Stimulated activated CD4-positive, alpha-beta T cell treated with anti-CD3 and anti-CD28 coated beads, Interleukin-1b, Interleukin-23, amount 100 ng/mL, for 4 hours (primary cell): ENCODE data around the gene TSPAN5.
"Not testable (repeated sequence)": the region's sequence is repeated elsewhere in the genome, so short reads cannot be mapped to it uniquely, and the experiment has no call there.

Experiments
- DNase-seq, 2 donors: peaks; one replicate each; pipeline ENCODE4 v3.0.0-alpha.2; 2020; ENCODE audit warnings: low read depth in 2 of 2

TSPAN5 gene

DNA sequence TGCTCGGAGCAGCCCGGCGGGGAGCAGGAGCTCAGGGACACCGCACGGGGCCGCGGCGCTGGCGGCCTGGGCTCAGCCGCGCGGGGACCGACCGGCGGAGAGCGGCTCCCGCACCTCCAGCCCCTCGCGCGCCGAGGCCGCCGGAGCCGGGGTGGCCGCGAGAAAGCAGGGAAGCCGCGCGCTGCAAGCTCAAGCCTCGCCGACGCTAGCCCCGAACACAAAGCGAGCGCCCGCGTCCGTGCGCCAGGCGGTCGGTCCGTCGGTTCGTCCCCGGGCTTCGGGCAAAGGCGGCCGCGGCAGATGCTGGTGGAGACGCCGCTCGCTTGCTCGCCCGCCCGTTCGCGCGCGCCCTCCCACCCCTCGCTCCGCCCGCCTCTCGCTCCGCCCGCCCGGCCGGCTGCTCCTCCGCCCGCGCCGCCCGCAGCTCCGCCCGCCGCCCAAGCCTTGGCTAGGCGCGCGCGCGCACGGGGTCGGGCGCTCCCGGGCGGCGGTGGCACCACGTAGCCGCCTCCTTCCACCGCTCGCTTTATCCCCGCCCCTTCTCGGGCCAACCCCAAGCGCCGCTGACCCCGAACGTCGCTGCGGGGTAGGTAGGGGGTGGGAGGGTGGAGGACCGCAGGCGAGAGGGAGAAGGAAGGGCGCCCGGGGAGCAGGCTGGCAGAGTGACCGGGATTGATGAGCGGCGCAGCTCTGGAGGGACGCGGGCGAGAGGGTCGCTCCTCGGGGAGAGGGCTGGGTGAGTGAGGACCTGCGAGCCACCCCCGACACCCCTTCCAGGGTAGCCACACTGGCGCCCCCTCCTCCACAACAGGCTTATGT is at the start of gene TSPAN5:
Gene TSPAN5, minus strand, starts transcription at position 325 of the 819 bp plus-strand sequence.
- DNase-seq: peak; percentile 81 to 86

DNA sequence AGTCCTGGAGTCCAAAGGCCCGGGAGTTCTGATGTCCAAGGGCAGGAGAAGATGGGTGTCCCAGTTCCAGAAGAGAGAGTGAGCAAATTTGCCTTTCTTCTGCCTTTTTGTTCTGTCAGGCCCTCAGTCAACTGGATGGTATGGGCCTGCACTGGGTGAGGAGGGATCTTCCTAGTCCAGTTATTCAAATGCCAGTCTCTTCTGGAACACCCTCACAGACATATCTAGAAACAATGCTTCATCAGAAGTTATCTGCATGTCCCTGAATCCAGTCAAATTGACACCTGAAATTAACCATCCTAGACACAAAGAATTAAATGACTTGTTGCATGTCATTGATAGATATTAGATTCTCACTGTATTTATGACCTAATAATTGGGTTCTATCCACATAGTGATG is 48.5 kb upstream of the TSPAN5 start:
- DNase-seq: no peak

GRCh38 chr4:98706200-98706813 is 47.9 kb upstream of the TSPAN5 start:
- no peak for DNase-seq

DNA sequence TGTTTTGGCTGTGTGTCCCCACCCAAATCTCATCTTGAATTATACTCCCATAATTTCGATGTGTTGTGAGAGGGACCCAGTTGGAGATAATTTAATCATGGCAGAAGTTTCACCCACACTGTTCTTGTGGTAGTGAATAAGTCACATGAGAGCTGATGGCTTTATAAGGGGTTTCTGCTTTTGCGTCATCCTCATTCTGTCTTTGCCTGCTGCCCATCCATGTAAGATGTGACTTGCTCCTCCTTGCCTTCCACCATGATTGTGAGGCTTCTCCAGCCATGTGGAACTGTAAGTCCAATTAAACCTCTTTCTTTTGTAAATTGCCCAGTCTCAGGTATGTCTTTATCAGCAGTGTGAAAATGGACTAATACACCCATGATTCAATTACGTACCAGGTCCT is 47.2 kb upstream of the TSPAN5 start:
- DNase-seq: not testable (repeated sequence)

DNA sequence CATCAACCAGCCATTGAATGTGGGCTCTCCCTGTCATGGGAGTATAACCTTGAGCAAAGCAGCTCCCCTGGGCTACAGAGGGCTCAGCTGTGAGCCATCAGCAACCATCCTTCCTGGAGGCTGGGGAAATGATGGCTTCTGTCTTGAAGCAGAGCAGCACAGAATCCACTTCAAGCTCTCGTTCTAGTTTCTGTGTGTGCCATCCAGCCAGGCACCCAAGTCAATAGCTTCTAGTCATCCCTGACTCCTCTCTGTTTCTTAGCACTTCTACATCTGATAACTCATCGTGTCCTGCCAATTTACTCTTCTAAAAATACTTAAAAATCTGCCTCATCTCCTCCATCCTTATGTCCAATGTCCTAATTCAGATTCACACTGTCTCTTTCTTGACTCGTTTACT is 42.2 kb upstream of the TSPAN5 start:
- no peak for DNase-seq

DNA sequence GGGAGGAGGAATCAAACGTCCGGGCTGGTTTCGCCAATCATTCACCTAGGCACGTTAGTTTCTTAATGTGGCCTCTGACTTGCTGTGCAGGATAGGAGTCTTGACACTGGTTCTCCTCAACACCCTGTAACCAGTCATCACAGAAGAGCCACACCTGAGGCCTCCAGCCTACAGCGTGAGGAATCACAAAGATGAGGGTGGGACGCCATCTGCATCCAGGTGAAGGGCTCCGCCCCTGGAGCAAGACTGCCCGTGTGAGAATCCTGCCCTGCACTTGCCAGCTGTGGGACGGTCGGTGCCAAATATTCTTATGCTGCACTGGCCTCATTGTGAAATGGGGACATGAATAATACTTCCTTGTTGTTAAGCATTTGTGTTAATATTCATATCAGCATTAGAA is 35.7 kb upstream of the TSPAN5 start:
- no peak for DNase-seq

DNA sequence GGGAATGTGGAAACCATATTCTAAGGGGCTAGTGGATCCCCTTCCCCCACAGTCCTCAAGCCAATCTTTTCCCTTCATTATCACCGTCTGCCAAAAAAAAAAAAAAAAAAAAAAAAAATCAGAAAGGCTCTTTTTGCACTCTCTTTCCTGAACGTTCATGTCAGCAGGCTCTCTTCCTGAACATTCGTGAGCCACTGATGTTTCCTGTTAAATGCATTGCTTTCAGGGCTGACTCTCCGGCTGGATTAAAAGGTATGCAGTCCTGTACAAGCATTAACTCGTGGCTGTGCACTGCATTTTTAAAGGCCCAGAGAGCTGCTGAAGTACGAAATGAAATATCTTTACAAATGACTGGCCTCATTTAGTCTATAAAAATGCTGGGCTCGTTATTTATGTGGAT is 34.0 kb upstream of the TSPAN5 start:
- DNase-seq: no peak

DNA sequence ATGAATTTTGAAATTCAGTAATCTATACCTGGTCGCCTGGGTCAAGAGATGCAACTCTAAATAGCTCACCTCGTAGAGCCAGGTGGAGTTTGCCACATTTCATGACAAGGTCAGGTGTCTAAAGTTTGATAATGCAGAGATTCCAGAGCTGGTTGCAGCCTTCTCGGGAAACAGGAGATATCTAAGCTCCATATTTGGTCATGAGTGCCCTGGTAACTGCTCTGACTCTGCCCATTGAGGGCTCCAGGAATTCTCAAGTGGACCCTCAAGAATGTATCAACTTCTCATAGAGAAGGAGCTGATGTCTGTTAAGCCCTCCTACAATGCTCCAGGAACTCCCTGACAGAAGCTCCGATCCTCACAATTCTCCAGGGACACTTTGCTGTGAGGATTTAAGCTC is 33.2 kb upstream of the TSPAN5 start:
- DNase-seq: no peak

DNA sequence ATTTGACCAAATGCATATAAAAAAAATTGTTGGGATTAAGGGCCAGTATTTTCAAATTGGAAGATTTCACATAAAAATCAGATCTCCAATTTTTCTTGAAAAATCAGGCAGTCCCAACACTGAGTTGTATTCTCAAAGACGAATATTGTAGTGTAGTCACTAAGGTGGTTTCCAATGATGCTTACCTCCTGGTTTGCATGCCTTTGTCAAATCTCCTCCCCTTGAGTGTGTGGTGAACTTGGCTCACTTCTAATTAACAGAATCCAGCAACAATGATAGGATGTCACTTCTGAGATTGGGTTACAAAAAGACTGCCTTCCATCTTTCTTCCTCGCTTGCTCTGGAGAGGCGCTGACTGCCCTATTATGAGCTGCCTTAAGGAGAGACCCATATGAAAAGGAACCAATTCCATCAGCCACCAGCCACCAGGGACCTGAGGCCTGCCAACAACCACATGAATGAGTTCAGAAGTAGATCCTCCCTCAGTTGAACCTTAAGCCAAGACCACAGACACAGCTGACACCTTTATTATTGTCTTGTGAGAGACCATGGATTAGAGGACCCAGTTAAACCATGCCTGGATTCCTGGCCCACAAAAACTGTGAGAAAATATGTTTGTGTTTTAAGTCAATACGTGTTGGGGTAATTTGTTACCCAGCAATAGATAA is 31.2 kb upstream of the TSPAN5 start:
- DNase-seq: no peak

GRCh38 chr4:98688411-98689290 is 30.2 kb upstream of the TSPAN5 start:
- DNase-seq: peak in 1 of 2 donors; percentile 12

DNA sequence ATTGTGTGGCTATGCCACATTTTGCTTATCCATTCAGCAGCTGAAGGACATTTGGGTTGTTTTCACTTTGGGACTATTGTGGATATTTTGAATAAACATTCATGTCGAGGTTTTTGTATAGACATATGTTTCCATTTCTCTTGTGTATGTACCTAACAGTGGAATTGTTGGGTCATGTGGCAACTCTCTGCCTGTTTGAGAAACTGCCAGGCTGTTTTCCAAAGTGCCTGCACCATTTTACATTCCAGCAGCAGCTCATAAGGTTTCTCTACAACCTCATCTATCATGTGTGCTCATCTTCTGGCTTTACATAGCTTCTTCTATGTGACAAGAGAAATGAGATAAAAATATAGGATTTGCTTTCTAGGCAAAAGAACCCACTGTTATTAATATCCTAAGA is 29.5 kb upstream of the TSPAN5 start:
- DNase-seq: no peak

DNA sequence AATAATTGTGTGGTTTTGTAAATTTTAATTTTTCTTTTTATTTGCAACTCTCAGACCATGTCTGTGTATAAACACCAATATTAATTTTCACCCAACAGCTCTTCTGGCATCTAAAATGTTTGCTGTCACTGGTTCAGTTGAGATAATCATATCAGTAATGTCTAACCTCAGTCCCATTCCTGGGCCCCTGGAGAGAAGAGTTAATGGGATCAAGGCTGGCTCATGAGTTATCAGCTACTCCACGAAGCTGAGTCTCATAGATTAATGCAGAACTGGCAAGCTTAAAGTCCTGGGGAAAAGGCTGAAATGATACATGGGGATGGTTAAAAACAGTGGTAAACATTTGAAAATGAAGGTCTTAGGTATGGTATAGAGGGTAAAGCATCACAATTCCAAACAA is 28.4 kb upstream of the TSPAN5 start:
- no peak for DNase-seq

- no peak for DNase-seq
Measured at GRCh38 chr4:98686043-98686707, 27.8 kb upstream of the TSPAN5 start.

- DNase-seq: no peak
Measured at GRCh38 chr4:98685225-98686042, 27.0 kb upstream of the TSPAN5 start.

- DNase-seq: no peak
Measured at GRCh38 chr4:98682719-98683118, 24.3 kb upstream of the TSPAN5 start.

DNA sequence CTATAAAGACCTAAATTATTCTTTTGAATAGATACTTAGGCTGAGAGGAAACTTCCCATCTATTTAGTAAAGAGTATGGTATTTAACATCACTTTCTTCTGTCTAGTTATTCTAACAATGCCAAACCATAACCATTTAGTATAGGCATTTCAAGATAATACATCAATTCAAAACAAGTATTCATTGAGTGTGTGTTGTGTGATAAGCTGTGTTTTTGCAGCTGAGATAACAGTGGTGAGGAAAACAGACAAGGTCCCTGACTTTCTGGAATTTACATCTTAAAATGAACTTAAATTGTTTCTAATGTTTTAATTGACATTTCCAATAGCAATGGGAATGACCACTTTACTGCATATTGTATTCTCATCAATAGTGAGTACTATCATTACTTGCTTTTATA is 22.4 kb upstream of the TSPAN5 start:
- no peak for DNase-seq

- DNase-seq: no peak
Measured at GRCh38 chr4:98679738-98680137, 21.3 kb upstream of the TSPAN5 start.

DNA sequence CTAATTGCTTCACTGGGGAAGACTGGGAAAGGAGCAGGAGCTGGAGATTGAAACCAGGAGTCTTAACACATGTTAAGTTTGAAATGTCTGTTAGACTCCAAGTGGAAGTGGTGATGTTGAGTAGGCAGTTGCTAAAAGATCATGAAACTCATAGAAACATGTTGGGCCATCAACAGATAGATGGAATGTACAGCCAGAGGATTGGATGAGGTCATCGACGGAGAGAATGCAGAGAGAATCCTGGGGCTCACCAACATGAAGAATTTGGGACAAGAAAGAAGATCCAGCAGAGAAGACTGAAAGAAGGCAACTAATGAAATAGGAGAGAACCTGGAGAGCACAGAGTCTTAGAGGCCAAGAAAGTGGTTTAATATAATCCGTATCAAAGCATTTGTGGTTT is 19.4 kb upstream of the TSPAN5 start:
- no peak for DNase-seq

DNA sequence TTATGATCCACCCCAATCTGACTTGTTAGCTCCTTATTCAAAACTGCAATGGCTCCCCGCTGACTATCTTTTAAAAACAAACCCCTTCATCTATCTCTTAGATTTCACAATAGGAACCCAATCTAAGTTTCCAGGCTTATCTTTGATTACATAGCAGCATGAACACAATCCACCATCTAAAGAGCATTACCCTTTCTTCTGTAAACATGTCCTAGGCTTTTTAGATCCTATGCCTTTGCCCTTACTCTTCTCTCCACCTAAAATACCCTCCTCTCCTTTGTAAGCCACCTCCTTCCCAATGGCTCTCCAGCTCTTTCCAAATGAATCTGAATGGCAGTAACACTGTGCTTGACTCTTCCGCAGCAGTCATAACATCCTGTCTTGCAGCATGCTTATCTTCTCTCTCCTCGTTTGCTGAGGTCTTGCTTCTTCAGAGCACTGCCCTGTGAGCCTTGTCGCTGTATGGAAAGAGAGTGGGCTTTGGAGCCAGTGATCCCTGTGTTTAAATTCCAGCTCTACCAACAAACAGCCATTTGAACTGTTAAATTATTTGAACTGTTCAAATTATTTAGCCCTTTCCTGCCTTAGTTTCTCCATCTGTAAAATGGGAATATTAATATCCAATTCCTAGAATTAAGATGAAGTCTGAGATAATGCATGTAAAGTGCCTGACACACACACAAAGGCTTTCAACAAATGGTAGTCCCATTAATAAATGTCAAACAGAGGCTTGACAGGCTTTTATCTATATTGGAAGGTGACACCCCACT is 16.2 kb upstream of the TSPAN5 start:
- no peak for DNase-seq

- no peak for DNase-seq
Measured at GRCh38 chr4:98673978-98674377, 15.6 kb upstream of the TSPAN5 start.
